Uterus (tissue), 4 donors: ENCODE measurements around the gene SHISAL2A. TPM values are rescaled to one million over a fixed set of nuclear protein-coding genes. Genes with fewer than 3 reads are reported as not detected.

Source experiments
- DNase-seq, 2 donors: peaks; one replicate each; pipeline ENCODE4 v3.0.0-alpha.2; 2019 to 2020
- H3K27ac ChIP-seq, 2 donors: fragments of 200-600 bp; sonication (generic); 1 replicate in 1 of 2; 2 replicates in 1 of 2; pipeline ENCODE4 v1.5.1; 2016 to 2018
- H3K27me3 ChIP-seq, 2 donors: fragments of 200-600 bp; sonication (generic); one replicate each; pipeline ENCODE4 v1.5.1; 2018 to 2019; ENCODE audit warnings: control low read depth in 1 of 2
- H3K36me3 ChIP-seq, 2 donors: fragments of 200-600 bp; sonication (generic); one replicate each; pipeline ENCODE4 v1.5.1; 2019; ENCODE audit warnings: control low read depth in 1 of 2
- H3K4me1 ChIP-seq, 2 donors: fragments of 200-600 bp; sonication (generic); one replicate each; pipeline ENCODE4 v1.5.1; 2018 to 2019; ENCODE audit warnings: control low read depth in 1 of 2
- H3K4me3 ChIP-seq, 2 donors: fragments of 200-600 bp; sonication (generic); 1 replicate in 1 of 2; 2 replicates in 1 of 2; pipeline ENCODE4 v1.5.1; 2018 to 2019; ENCODE audit warnings: mild to moderate bottlenecking in 1 of 2
- H3K9me3 ChIP-seq, 2 donors: fragments of 200-600 bp; sonication (generic); one replicate each; pipeline ENCODE4 v1.5.1; 2019; ENCODE audit warnings: control low read depth in 1 of 2
- CTCF ChIP-seq, 4 experiments: fragments of 200-600 bp in 2 of 4; fragments of 450-650 bp in 2 of 4; sonication (generic) in 2 of 4; IDR thresholded peaks; one replicate each; pipeline ENCODE4 v1.5.1; 2016 to 2019; ENCODE audit warnings: antibody characterized with exemption in 4 of 4, mild to moderate bottlenecking in 2 of 4, moderate library complexity in 1 of 4
- POLR2A ChIP-seq, 2 donors: fragments of 450-650 bp; IDR thresholded peaks; one replicate each; pipeline ENCODE4 v1.6.1; 2016; ENCODE audit warnings: antibody characterized with exemption in 2 of 2, mild to moderate bottlenecking in 1 of 2, moderate library complexity in 1 of 2
- intact Hi-C: fragments of 100-400 bp; cut with DNase I; formaldehyde crosslinking; loops from one replicate; pipeline ENCODE4 v1.15.1; 2023; ENCODE audit warnings: low total_unique reads
- total RNA-seq, 4 donors: library from RNA; depleted of rRNA in 3 of 4; stranded (reverse); fragments of >200 nt in 3 of 4; gene quantifications; one replicate each; pipeline versions ENCODE4 v1.1.0 to v1.2.4, GENCODE V29; 2014 to 2023
- donor health status: DM: yes; HTN: yes; CAD: no.

SHISAL2A gene
- total RNA-seq, 4 donors from 2014 or later = 0.28 to 0.49 TPM; not detected in 2

DNA sequence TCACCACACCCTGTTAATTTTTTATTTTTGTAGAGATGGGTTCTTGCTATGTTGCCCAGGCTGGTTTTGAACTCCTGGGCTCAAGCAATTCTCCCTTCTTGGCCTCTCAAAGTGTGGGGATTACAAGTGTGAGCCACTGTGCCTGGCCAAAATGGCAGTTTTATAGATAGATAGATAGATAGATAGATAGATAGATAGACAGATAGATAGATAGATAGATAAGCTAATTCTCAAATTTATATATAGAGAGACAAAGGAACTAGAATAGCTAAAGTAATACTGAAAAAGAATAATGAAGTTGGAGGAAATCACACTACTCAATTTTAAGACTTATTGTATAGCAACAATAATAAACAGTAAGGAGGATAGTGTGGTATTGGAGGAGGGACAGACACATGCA lies 21.1 kb downstream of the SHISAL2A start:
- no peak overlapping the region for H3K4me3 ChIP-seq
- intact Hi-C loops = no loop called here
- no peaks in the 10 kb centered on the region for H3K4me1 ChIP-seq
- H3K27ac ChIP-seq = no peak overlapping the region
- H3K36me3 ChIP-seq = no peaks in the 10 kb centered on the region
- no peak for DNase-seq
- H3K9me3 ChIP-seq = no peaks in the 10 kb centered on the region
- TF ChIP-seq POLR2A (IDR thresholded peaks at IDR 0.05) = no peak
- no peak for TF ChIP-seq CTCF (IDR thresholded peaks at IDR 0.05)
- H3K27me3 ChIP-seq = no peaks in the 10 kb centered on the region

DNA sequence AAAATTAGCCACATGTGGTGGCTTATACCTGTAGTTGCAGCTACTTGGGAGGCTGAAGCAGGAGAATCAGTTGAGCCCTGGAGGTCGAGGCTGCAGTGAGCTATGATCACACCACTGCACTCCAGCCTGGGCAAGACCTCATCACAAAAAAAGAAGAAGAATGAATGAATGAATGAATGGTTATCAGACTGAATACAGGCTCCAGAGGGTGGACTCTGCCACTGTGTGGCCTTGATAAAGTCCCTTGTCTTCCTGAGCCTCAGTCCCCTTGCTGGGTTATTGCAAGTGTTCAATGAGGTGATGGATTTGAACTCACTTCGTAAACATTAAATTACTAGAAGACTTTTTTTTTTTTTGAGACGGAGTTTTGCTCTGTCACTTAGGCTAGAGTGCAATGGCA lies 24.7 kb downstream of the SHISAL2A start:
- Histone ChIP-seq H3K36me3 (no peaks in the 10 kb centered on the region), H3K27ac (no peak overlapping the region), H3K27me3 (no peaks in the 10 kb centered on the region), H3K4me3 (no peak overlapping the region), H3K9me3 (no peaks in the 10 kb centered on the region), H3K4me1 (no peaks in the 10 kb centered on the region)
- DNase-seq = no peak
- intact Hi-C loops = no loop called here
- TF ChIP-seq CTCF (IDR thresholded peaks at IDR 0.05) (no peak), POLR2A (IDR thresholded peaks at IDR 0.05) (no peak)

DNA sequence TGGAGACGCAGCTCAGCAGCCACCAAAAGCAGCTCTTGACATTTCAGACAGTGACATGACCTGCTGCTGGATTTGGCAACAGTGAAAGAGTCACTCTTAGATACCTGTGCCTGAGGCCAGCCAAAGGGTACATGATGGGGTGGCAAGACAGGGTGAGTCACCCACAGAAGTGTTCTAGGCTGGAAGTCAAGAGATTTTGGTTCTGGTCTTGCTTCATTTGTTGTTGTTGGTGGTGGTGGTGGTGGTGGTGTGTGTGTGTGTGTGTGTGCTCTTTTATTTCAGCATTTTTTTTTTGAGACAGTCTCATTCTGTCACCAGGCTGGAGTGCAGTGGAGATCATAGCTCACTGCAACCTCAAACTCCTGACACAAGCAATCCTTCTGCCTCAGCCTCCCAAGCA lies 25.8 kb downstream of the SHISAL2A start:
- H3K4me1 ChIP-seq = no peaks in the 10 kb centered on the region
- H3K27ac ChIP-seq = no peak overlapping the region
- no peaks in the 10 kb centered on the region for H3K27me3 ChIP-seq
- no peaks in the 10 kb centered on the region for H3K9me3 ChIP-seq
- H3K4me3 ChIP-seq = no peak overlapping the region
- intact Hi-C loops = no loop called here
- H3K36me3 ChIP-seq = no peaks in the 10 kb centered on the region
- DNase-seq = no peak
- TF ChIP-seq CTCF (IDR thresholded peaks at IDR 0.05) (no peak), POLR2A (IDR thresholded peaks at IDR 0.05) (no peak)

GRCh38 chr1:52659356-52659755 lies 26.4 kb downstream of the SHISAL2A start:
- no peak for DNase-seq

More at GRCh38 chr1:52659356-52659755, 26.4 kb downstream of the SHISAL2A start:
- no peaks in the 10 kb centered on the region for H3K27me3 ChIP-seq
- H3K36me3 ChIP-seq = no peaks in the 10 kb centered on the region
- intact Hi-C loops = no loop called here
- no peaks in the 10 kb centered on the region for H3K9me3 ChIP-seq
- H3K4me3 ChIP-seq = no peak overlapping the region
- H3K27ac ChIP-seq = no peak overlapping the region
- no peaks in the 10 kb centered on the region for H3K4me1 ChIP-seq
- TF ChIP-seq POLR2A (IDR thresholded peaks at IDR 0.05) (no peak), CTCF (IDR thresholded peaks at IDR 0.05) (no peak)
